ENCODE results near the gene FOSB. TPM values are rescaled to one million over a fixed set of nuclear protein-coding genes. Genes with fewer than 3 reads are reported as not detected.

Gene FOSB
- total and polyA plus RNA-seq, 9 of the 15 experiments (the other 6 are each of a cell fraction or from before 2014, with no cell fraction given) = 0.11 to 2.7 (median 0.73) TPM

- TF ChIP-seq, protein P1, sequence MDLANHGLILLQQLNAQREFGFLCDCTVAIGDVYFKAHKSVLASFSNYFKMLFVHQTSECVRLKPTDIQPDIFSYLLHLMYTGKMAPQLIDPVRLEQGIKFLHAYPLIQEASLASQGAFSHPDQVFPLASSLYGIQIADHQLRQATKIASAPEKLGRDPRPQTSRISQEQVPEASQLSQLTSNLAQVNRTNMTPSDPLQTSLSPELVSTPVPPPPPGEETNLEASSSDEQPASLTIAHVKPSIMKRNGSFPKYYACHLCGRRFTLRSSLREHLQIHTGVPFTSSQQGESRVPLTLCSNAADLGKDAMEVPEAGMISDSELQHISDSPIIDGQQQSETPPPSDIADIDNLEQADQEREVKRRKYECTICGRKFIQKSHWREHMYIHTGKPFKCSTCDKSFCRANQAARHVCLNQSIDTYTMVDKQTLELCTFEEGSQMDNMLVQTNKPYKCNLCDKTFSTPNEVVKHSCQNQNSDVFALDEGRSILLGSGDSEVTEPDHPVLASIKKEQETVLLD (IDR thresholded peaks at IDR 0.05) = 0 out of 2 replicates have a peak, but pooled peaks have one; percentile 18
- TF ChIP-seq, protein P2, sequence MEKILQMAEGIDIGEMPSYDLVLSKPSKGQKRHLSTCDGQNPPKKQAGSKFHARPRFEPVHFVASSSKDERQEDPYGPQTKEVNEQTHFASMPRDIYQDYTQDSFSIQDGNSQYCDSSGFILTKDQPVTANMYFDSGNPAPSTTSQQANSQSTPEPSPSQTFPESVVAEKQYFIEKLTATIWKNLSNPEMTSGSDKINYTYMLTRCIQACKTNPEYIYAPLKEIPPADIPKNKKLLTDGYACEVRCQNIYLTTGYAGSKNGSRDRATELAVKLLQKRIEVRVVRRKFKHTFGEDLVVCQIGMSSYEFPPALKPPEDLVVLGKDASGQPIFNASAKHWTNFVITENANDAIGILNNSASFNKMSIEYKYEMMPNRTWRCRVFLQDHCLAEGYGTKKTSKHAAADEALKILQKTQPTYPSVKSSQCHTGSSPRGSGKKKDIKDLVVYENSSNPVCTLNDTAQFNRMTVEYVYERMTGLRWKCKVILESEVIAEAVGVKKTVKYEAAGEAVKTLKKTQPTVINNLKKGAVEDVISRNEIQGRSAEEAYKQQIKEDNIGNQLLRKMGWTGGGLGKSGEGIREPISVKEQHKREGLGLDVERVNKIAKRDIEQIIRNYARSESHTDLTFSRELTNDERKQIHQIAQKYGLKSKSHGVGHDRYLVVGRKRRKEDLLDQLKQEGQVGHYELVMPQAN (IDR thresholded peaks at IDR 0.05; ENCODE audit: borderline replicate concordance) = peak; percentile 19; the same call in 1 of the 2 replicates
- TF ChIP-seq SAP30 (IDR thresholded peaks at IDR 0.05; ENCODE audit: borderline replicate concordance, insufficient read depth, low read depth, low read length, poor library complexity, severe bottlenecking) = peak; percentile 57
- TF ChIP-seq, protein P3, sequence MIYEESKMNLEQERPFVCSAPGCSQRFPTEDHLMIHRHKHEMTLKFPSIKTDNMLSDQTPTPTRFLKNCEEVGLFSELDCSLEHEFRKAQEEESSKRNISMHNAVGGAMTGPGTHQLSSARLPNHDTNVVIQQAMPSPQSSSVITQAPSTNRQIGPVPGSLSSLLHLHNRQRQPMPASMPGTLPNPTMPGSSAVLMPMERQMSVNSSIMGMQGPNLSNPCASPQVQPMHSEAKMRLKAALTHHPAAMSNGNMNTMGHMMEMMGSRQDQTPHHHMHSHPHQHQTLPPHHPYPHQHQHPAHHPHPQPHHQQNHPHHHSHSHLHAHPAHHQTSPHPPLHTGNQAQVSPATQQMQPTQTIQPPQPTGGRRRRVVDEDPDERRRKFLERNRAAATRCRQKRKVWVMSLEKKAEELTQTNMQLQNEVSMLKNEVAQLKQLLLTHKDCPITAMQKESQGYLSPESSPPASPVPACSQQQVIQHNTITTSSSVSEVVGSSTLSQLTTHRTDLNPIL (CRISPR knock-in tag; IDR thresholded peaks at IDR 0.05) = no peak
- no peak for TF ChIP-seq FOXK2 (conservative IDR thresholded peaks at IDR 0.05 in 1 of 2, IDR thresholded peaks at IDR 0.05 in 1 of 2; ENCODE audit: low read depth in 2 of 2)
- no peak for TF ChIP-seq GTF2F1 (IDR thresholded peaks at IDR 0.05; ENCODE audit: low read depth, low read length)
- TF ChIP-seq TEAD1 (CRISPR knock-in tag; IDR thresholded peaks at IDR 0.05) = peak; percentile 25 to 51; a peak in 1 of 4 replicates
- TF ChIP-seq, protein P4, sequence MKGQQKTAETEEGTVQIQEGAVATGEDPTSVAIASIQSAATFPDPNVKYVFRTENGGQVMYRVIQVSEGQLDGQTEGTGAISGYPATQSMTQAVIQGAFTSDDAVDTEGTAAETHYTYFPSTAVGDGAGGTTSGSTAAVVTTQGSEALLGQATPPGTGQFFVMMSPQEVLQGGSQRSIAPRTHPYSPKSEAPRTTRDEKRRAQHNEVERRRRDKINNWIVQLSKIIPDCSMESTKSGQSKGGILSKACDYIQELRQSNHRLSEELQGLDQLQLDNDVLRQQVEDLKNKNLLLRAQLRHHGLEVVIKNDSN (CRISPR knock-in tag; IDR thresholded peaks at IDR 0.05) = no peak
- peak; percentile 74; the same call in 1 of the 2 replicates for TF ChIP-seq NR2C2 (CRISPR knock-in tag; IDR thresholded peaks at IDR 0.05)
- peak; percentile 51; the same call in 1 of the 2 replicates for TF ChIP-seq NR2C2 (tag; IDR thresholded peaks at IDR 0.05)
- TF ChIP-seq HOMEZ (CRISPR knock-in tag; IDR thresholded peaks at IDR 0.05) = no peak
- no peak for TF ChIP-seq ZNF551 (CRISPR knock-in tag; IDR thresholded peaks at IDR 0.05)
- peak; percentile 82 for TF ChIP-seq ATF7 (IDR thresholded peaks at IDR 0.05)
- TF ChIP-seq SUPT5H (IDR thresholded peaks at IDR 0.05) = peak; percentile 48
- no peak for TF ChIP-seq ZNF140 (CRISPR knock-in tag; IDR thresholded peaks at IDR 0.05)
- no peak for TF ChIP-seq HCFC1 (IDR thresholded peaks at IDR 0.05; ENCODE audit: low read depth, low read length)
- peak; percentile 88 for TF ChIP-seq LEF1 (IDR thresholded peaks at IDR 0.05)
- peak; percentile 89 for TF ChIP-seq EP300 (IDR thresholded peaks at IDR 0.05; ENCODE audit: low read length)
- peak; percentile 71 for TF ChIP-seq SMARCB1 (IDR thresholded peaks at IDR 0.05; ENCODE audit: insufficient read length, low read depth)
- no peak for TF ChIP-seq ZNF76 (CRISPR knock-in tag; IDR thresholded peaks at IDR 0.05; ENCODE audit: borderline replicate concordance)
Measured at GRCh38 chr19:45442778-45443461, 24.9 kb upstream of the FOSB start (continued).
